IPS DF 4.7 (cell line): ENCODE results near the gene KIF25.

ENCODE experiments used
- DNase-seq: peaks from one replicate; pipeline ENCODE4 v3.0.0-alpha.2; 2013; ENCODE audit warnings: low spot score; ENCODE audit errors: extremely low read depth

The KIF25 gene

DNA sequence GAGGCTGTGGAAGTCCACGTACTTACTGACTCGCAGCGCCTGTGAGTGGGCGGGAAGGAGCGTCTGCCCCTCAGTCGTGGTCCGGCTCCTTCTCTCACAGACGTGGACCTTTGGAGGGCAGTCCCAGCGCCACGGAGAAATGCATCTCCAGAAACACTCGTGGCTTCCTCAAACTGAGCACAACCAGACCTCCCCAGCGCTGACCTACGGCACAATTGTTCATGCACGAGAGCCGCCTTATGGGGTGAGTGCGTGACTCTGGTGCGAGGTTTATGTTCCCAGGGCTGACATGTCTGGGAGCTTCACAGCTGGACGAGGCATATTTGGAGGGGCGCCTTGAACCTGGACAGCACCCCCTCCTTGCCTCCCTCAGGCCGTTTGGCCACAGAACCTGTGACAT lies 51.8 kb downstream of the KIF25 start:
- DNase-seq = no peak

DNA sequence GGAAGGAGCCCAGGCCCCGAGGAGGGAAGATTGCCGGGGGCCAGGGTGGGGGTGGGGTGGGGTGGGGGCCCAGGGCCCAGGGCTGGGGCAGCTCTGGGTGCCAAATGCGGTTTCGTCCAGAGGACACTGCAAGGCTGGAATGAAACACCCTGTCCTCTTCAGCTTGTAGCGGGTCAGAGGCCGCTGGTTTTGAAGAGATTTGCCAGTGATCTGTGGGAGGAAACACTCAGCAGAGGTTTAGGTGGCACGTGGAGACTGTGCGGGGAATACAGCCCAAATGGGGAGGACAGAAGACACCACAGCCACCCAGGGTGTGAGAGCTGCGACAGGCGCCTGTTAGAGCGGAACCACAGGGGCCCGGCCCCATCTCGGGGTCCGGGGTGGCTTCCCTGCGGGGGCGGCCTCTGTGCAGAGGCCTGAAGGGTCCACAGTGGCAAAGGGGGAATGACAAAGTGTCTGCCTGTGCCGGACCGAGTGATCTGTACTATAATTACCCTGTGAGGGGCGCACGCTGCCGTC lies 52.3 kb downstream of the KIF25 start:
- DNase-seq = no peak

DNA sequence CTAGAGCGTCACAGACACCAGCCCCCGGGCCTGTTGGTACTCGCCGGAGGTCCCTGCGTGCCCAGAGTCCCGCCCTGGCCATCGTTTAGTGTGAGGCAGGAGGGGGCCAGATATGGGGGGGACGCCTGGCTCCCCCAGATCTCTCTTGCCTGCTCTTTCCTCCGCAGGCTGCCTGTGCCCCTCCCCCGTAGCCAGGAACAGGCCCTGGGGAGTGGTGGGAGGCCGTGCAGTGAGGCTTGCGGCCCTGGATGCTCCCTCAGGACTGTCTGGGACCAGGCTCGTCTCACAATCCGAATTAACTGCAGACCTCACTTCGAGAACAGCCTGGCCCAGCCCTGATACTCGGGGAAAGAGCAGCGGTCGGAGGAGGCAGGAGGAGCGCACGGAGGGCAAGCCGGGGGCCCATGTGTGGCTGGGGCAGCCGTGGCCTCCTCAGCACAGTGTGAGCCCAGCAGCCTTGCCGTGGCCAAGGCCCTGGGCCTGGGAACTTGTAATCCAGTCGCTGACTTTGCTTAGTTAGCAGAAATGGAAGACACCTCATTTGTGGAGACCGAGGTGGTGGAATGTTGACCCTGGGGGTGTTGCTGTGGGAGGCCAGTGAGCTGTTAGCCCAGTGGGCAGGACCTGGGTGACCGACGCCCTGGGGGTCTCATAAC lies 52.9 kb downstream of the KIF25 start:
- DNase-seq = no peak

DNA sequence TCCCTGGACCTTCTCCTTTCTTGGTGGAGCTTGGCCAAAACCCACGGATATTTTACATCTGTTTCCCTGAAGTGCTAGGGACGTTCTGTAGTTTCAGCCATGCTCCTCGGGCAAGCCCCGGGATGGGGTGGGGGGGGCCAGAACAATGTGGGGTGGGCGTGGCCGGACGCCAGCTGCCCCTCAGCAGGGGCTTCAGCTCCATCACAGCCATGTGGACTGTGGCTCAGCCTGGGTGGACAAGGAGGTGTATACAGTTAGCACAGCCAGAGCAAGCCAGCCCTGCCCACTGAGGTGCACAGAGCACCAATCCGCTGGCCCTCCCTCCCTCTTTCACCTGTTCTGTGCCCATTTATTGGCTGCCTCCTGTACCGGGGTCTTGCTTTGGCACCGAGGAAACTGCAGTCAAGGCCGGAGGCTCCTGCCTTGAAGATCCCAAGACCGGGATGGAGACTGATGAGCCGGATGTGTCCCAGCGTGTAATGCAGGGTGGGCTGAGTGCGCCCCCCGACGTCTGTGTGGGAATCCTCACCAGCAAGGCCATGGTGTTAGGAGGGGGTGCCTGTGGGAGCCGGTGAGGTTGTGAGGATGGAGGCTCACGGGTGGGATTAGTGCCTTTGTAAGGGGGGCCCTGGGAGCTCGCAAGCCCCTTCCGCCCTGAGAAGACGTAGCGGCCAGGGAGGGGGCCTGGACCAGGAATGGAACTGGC lies 53.6 kb downstream of the KIF25 start:
- no peak for DNase-seq

DNA sequence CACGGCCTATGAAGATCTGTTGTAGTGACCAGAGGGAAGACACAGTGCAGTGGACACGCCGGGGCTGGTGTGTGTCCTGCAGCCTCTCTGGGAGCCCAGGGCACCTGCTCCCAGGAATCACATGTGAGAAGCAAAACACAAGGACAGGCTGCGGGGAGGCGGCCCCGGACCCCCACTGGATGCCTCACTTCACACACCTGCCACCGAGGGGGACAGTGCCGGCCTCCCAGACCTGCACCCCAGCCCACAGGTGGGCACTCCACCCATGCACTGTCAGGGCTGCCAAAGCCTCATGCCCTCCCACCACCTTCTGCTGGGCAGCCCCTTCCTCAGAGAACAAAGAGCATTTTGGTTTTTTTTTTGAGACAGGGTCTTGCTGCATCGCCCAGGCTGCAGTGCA lies 54.2 kb downstream of the KIF25 start:
- DNase-seq = no peak

DNA sequence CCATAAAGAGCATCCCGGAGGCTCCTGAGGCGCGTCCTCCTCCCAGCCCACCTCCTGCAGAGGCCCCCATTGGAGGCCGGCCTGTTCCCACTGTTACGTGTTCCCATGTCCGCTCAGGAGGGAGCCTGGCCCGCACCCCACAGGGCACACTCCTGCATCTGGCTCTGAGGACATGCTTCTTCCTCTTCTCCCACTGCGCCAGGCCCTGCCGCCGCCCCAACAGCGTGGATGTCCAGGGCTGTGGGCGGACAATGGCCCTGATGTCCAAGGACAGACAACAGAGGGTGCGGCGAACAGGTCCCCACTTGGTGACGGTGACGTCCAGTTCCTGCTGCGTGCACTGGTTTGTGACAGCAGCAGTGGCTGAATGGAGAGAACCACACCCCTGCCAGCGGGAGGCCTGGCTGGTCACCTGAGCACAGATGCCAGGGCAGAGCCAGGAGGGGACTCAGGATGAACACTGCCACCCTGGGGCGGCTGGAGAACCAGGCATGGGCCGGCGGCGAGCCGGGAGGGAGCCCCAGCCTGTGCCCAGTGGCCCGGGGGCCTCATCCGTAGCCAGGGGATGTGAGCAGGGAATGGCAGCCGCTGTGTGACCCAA lies 54.9 kb downstream of the KIF25 start:
- no peak for DNase-seq

DNA sequence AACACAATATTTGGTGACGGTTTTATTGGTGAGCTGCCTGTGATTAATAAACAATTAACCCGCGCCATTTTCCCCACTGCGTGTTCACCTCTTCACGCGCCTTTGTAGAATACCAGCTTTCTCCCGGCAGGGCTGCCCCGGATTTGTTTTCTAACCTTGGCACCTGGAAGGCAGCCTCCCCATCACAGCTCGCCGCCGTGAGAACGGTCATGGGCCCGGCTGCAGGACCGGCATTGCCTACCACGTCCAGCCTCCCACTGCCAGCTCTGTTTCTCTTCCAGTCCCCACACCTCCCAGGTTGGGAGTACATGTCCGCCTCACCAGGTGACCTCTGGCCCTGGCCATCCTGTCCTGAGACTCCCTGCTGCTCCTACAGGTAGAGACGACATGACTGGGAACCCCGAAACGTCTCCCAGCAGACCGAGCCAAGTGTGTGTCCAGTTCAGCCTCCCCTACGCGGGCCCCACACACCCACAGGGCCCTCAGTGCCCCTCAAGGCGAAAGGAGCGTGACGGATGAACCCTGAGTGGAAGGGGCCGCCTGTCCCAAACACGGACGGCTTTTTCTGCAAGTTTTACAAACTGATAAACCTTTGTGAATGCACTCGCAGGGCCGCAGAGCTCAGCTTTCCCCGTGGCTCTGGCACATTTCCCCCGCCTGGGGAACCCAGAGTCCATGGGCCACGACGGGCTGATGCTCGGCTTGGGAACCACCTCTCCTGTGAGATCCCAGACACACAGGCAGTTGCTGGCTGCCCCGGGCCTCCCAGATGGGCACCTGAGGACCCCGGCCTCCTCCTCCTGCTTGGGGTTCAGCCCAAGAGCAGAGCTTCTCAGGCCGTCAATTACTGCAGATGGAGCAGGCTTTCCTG lies 55.9 kb downstream of the KIF25 start:
- no peak for DNase-seq

DNA sequence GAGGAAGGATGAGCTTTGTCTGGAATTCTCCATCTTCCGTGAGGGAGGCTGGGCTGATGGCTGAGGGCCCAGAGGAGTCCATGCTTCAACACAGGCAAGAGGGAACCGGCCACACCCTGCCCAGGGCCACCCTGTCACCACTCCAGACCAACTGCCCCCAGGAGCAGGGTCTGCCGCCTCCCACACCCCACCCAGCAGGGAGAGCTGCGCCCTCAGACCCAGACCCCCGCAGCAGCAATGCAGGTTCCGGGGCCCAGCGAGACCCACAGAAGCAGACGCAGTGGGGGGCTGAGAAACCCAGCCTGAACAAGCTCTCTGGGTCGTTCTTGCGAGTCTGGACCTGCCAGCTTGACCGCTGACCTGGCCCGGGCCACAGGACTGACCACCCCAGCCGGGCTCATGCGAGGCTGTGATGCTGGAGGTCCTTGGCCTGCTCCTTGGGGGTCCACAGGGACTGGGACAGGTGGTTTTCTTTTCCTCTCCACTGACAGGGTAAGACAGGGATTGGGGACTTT lies 56.5 kb downstream of the KIF25 start:
- DNase-seq = no peak

DNA sequence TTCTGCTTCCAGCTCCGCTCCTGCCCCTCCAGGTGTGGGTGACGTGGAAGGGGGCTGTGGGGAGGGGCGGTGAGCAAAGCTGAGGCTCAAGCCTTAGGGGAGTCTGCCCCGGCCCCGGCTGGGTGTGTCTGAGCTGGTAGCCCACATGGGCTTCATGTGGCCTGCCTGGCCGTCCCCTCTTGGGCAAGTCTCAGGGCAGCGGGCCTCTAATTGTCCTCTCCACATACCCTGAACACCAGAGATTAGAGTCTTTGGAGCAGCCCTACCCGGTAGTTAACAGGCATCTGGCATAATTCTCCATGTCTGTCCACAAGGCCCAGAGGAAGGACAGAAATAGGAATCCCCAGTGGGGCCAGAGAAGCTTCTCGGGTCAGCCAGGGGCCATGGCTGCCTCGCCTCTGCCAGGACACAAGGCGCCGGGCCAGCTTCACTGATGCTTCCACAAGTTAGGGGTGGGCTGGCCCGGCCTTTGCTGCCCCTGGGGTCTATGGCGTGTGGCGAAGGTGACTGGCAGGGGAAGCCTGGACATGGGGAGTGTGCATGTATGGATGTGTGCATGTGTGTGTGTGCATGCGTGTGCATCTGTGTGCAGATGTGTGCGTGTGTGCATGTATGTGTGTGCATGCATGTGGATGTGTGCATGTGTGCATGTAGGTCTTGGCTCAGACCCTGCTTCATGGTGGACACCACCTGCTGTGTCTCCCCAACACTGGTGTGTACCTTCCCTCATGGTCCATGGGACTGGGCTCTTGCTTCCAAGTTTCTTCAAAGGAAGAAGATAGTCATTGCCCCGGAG lies 57.5 kb downstream of the KIF25 start:
- no peak for DNase-seq

DNA sequence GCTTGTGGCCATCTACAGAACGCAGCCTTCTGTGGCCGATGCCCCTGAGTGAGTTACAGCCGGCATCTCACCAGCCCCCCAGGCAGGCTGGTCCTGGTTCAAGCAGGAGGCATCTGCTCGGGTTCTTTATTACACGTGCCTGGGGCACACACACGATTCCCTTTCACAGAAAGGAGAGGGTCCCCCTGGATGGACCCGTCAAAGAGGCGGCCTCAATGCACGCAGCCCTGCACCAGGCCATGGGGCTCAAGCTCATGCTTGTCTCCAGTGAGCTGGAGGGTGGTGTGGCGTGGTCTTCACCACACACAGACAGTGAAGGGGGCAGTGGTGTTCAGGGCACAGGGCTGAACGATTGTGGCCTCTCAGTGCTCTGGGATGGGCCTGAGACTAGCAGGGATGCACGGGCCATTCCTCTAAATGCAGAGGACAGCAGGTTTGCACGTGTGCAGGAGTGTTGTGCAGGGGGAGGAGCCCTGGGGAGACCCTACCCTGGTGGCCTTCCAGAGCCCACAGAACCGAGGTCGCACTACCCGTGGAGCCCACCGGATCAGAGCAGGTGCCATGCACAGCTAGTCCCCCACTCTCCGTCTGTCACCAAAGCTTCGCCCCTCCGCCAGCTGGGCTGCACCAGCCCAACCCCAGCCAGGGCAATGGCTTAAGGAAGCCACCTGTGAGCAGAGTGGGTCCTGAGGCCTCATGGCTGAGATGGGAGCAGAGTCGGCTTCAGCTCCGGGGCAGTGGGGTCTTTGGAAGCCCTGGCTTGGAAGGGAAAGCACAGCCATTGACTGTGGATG lies 58.4 kb downstream of the KIF25 start:
- DNase-seq = no peak

DNA sequence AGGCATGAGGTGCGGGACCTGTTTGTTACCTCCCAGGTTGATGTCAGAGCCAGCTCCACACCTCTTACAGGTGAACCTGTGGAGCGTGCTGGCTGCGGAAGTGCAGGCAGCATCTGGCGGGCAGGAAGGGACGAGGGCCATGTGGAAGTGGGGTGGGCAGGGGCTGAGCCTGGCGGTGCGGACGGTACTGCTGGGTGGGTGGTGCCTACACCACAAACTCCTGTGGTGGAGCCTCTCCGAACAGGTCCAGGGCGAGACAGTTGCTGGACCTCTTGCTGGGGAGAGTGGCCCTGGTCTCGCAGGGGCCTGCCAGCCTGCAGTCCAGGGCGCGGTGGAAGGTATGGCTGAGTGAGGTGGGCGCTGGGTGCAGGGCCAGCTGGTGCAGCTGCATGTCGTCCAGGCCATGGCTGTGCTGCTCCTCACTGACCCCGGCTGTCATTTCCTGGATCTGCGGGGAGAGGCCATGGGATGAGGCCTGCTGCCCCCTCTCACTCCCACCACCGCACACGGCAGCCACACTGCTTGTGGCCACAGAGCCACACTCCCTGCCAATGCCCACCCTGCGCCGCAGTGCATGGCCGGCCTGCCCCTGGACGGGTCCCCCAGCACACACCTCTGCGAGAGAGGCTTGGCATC lies 59.5 kb downstream of the KIF25 start:
- no peak for DNase-seq

DNA sequence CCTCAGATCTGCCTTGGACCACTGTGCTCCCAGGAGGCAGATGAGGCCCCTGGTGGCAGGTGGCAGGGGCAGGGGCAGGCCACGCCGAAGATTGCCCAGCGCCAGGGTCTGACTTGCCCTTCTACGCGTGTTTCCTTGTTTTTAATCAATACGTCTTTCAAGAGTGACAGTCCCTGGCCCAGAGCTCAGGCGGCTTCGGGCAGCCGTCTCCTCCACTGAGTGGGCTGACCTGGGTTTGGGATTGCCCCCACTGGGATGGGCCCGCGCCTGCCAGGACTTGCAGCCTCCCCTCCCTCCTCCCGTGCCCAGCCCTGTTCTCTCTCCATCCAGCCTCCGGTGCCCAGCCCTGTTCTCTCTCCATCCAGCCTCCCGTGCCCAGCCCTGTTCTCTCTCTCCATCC lies 60.4 kb downstream of the KIF25 start:
- DNase-seq = no peak

DNA sequence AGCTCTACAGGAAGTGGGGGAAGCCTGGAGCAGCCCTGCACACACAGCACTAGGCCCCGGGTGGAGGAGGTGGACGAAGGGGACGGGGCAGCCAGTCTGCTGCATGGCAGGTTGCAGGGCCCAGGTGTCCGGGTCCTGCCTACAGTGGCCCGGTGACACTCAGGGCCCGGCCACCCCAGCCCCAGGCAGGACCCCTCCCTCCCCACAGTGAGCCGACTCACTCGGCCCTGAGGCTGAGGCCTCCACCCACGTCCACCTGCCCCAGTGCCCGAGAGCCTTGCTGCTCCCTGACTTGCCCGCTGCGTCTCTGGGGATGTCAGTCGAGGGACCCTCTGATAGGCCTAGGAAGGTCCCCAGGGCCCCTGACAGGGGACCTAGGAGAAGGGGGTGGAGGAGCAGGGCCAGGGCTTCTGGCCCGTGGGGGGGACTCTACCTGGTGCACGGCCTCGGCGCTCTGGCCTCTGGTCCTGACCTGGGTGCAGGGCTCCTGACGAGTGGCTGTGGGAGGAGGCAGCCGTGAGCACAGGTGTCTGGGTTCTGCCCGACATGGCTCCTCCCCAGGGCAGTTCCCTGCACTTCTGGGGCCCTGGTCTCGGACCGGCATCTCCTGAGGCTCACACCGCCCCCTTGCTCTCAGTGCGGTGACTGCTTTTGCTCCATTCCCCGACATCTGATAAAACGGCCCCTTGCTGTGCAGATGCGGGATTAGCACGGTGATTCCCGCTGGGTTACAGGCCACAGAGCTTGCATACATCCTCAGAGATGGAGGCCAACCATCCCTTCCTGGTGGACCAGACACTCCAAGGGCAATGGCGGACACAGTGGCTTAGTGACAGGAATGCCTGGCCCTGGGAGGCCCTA lies 61.5 kb downstream of the KIF25 start:
- no peak for DNase-seq

DNA sequence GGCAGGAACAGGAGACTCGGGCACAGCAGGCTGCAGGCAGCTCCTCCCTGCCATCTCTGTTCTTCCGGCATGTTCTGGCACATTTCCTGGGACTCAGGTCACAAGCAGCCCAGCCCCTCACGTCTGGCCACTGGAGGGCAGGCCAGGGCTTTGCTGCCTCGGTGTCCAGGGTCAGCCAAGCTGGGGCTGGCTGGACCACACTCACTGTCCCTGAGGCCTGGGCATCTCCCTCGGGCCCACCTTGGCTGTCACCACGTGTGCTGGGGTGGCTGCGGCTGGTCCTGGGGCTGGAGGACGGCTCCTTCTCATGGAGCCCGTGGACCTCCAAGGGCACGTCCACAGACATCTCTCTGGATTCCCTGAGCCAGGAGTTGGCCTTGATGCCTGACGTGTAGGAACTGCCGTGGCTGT lies 63.1 kb downstream of the KIF25 start:
- no peak for DNase-seq

DNA sequence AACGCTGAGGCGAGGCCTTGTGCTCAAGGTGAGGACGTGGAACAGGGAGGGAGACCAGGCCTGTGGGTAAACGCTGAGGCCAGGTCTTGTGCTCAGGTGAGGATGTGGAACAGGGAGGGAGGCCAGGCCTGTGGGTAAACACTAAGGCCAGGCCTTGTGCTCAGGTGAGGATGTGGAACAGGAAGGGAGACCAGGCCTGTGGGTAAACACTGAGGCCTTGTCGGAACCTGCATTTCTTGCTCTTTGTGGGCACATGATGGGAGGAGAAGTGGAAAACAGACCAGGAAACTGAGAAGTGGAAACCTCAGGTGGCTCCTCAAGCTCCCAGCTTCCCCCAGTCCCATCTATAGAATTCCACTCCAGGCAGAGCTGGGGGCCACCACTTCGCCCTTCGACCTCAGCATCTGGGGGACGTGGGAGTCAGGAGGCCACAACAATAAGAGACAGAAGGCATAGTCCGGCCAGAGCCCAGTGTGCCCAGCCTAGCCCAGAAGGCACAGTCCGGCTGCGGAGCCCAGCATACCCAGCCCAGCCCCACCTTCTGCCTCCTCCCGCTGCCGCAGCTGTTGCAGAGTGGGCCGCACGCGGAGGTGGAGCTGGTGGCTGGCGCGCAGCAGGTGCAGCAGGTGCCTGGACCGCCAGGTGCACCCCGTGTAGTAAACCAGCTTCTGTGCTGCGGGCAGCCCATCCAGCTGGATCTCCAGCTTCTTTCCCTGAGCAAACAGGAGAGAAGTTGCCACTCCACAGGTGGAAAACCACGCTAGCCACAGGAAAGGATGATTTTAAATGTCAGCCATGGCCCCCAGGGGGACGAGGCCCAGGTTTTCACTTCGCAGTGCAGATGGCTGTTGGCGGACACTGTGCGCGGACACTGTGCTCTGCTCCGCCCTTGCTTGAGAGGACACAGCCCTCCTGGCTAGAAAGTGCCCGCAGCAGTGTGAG lies 64.1 kb downstream of the KIF25 start:
- DNase-seq = no peak

DNA sequence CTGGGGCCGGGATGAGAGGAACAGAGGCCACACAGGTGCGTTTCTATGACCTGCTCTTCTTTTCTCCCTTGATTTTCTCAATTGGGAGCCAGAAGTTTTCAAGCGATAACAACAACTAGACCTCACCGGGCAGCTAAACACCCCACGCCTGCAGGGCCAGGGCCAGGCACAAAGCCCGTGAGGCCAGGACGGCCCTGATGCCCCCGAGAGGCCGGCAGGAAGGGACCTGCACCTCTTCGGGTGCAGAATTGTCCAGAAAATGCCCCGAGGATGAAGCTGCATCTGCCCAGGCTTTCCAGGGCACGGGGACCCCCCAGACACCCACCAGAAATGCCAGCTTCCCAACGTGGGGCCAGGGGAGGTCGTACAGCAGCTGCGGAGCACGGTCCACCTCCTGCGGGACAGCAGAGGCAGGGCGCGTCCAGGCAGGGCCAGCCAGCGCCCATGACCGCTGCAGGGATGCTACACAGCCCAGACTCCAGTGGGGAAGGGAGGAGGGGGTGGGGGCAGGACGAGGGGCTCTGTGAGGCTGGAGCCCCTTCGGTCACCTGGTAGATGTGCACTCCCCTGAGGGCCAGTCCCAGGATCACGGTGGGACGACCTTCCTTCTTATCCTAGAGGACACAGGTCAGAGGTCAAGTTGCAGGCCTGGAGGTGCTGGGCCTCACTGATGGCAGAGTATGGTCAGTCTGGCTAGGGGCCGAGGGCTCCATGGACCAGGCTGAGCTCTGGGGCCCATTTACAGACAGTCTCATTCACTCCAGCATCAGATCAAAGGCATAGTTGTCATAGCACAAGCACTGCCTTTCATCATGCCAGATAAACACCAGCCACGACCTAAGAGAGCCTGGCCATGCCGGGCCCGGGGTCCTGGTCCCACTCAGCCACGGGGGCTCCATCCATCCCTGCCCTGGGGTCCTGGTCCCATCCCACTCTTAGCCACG lies 65.1 kb downstream of the KIF25 start:
- DNase-seq = no peak
